Fibroblast of mammary gland (primary cell): Measurements from ENCODE around the gene HS6ST3.
A peak's percentile ranks its signal among the peaks of the same experiment; 100 is the strongest.

Experiments
- DNase-seq: peaks from one replicate; pipeline ENCODE4 v3.0.0-alpha.2; 2010; ENCODE audit warnings: low read depth
- H3K4me3 ChIP-seq: 2 replicates; pipeline ENCODE4 v1.5.1; 2011; ENCODE audit warnings: low read depth, mild to moderate bottlenecking, low read length, moderate library complexity; ENCODE audit not compliant: control insufficient read depth
- CTCF ChIP-seq: conservative IDR thresholded peaks from 2 replicates; pipeline ENCODE4 v1.5.1; 2011; ENCODE audit warnings: low read depth, low read length, inconsistent platforms; ENCODE audit not compliant: control insufficient read depth, insufficient read depth

HS6ST3 gene

DNA sequence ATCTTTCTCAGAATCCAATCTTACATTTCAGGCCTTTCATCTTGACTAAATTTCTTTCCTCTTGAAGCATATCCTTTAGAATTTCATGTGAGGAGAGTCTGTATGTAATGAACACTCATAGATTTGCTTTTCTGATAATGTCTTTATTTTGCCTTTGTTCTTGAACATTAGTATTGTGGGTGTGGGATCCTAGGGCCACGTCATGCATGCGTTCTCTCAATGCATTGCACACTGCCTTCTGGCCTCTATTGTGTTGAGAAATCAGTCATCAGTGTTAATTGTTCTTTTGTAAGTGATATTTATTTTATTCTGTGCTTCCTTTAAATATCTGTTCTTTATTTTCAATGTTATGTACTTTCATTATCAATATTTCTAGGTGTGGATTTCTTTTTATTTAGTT lies 539.4 kb downstream of the HS6ST3 start:
- no peak for TF ChIP-seq CTCF
- no peak overlapping the region for H3K4me3 ChIP-seq
- no peak for DNase-seq

- no peak overlapping the region for H3K4me3 ChIP-seq
- peak; percentile 9 for DNase-seq
- TF ChIP-seq CTCF = no peak
Measured at GRCh38 chr13:96632536-96633320, 542.8 kb downstream of the HS6ST3 start.

GRCh38 chr13:96636001-96636709 lies 546.2 kb downstream of the HS6ST3 start:
- no peak for TF ChIP-seq CTCF
- peak; percentile 60 for DNase-seq

GRCh38 chr13:96637039-96637438 lies 547.1 kb downstream of the HS6ST3 start:
- DNase-seq = no peak
- no peak overlapping the region for H3K4me3 ChIP-seq
- TF ChIP-seq CTCF = no peak

More at GRCh38 chr13:96636001-96636709, 546.2 kb downstream of the HS6ST3 start:
- H3K4me3 ChIP-seq = no peak overlapping the region

- no peak for DNase-seq
- no peak overlapping the region for H3K4me3 ChIP-seq
- TF ChIP-seq CTCF = no peak
Measured at GRCh38 chr13:96646101-96646500, 556.2 kb downstream of the HS6ST3 start.

DNA sequence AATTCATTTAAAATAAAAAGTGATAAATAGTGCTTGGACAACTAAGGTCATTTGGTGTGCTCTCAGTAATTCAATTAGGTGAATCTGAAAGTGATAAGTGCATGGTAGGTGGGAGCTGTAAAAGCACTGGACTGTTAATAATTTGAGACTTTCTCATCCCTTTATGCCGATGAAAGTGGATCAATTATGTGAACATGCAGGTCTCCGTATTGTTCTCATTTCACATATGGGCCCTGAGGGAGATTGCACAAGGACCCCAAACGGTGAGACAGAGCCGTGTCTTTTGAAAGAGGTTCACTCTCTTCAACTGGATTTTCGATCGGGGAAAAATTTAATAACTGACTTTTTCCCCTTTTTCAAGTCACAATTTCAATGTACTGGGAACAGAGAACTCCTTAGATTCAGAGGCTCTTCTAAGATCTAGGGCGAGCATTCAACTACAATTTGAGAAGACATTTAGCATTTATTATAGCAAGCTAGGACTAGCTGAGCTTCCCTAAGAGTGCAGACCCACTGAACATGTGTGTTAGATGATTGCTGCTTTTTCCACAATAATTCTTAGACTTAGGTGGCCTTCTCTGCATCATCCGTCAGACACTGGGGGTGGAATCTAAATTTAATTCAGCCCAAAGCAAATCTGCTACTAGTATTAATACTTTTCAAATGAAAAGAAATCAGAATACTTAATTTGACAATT lies 556.8 kb downstream of the HS6ST3 start:
- no peak for DNase-seq
- TF ChIP-seq CTCF = no peak
- no peak overlapping the region for H3K4me3 ChIP-seq
